Regular cardiac myocyte (primary cell): ENCODE results near the gene PIP4K2C. TPM values are rescaled to one million over a fixed set of nuclear protein-coding genes. Genes with fewer than 3 reads are reported as not detected.

Source experiments
- total RNA-seq: library from RNA; depleted of rRNA; stranded (reverse); fragments of >200 nt; gene quantifications from 2 replicates; pipeline ENCODE4 v1.2.3, GENCODE V29; 2014

The PIP4K2C gene
- total RNA-seq: 18.2 and 19.2 TPM in 2 replicates

GRCh38 chr12:57590864-57591781 is at the start of gene PIP4K2C:
TSS of gene PIP4K2C (plus strand) at chr12:57591192. CDS start at chr12:57591290, 98 bp downstream.

GRCh38 chr12:57546438-57547287 is 44.3 kb upstream of the PIP4K2C start, which contains the start of gene DCTN2:
TSS of gene DCTN2 (minus strand) at chr12:57547192. CDS start at chr12:57547063, 129 bp downstream.

GRCh38 chr12:57549909-57550640 is 40.9 kb upstream of the PIP4K2C start, which contains the start of gene KIF5A:
TSS of gene KIF5A (plus strand) at chr12:57550044. CDS start at chr12:57550272, 228 bp downstream.

GRCh38 chr12:57604454-57604991 is 13.5 kb downstream of the PIP4K2C start, which contains the start of gene DTX3:
TSS of gene DTX3 (plus strand) at chr12:57604824. CDS start at chr12:57606518, 1,694 bp downstream.

GRCh38 chr12:57611108-57611826 is 20.3 kb downstream of the PIP4K2C start, which contains the start of gene ARHGEF25:
TSS of gene ARHGEF25 (plus strand) at chr12:57611435. CDS start at chr12:57611895, 460 bp downstream.

GRCh38 chr12:57632958-57633840 is 42.2 kb downstream of the PIP4K2C start, which contains the start of gene B4GALNT1:
TSS of gene B4GALNT1 (minus strand) at chr12:57633201. CDS start at chr12:57632132, 1,069 bp downstream.

Other genes with a start within 250 kb of the PIP4K2C start
- 6.9 and 8.7 TPM in 2 replicates for gene R3HDM2, start 160.1 kb upstream of the PIP4K2C start, total RNA-seq
- not detected in 2 replicates for gene INHBC, start 156.4 kb upstream of the PIP4K2C start, total RNA-seq
- gene INHBE, start 135.9 kb upstream of the PIP4K2C start, total RNA-seq: 0.38 and 0.85 TPM in 2 replicates
- gene GLI1, start 131.4 kb upstream of the PIP4K2C start, total RNA-seq: under 0.01 and 0.38 TPM in 2 replicates
- 0.38 TPM in 1 of 2 replicates, not detected in the other for gene ARHGAP9, start 111.3 kb upstream of the PIP4K2C start, total RNA-seq
- 81.5 and 172 TPM in 2 replicates for gene MARS1, start 103.1 kb upstream of the PIP4K2C start, total RNA-seq
- gene DDIT3, start 70.7 kb upstream of the PIP4K2C start, total RNA-seq: 17.6 and 85.4 TPM in 2 replicates
- gene MBD6, start 68.4 kb upstream of the PIP4K2C start, total RNA-seq: 2.9 and 3.9 TPM in 2 replicates
- 79.5 and 89.1 TPM in 2 replicates for gene DCTN2, start 44.0 kb upstream of the PIP4K2C start, total RNA-seq
- 0.19 and 0.28 TPM in 2 replicates for gene KIF5A, start 41.1 kb upstream of the PIP4K2C start, total RNA-seq
- 5.4 and 14.7 TPM in 2 replicates for gene DTX3, start 13.6 kb downstream of the PIP4K2C start, total RNA-seq
- gene ARHGEF25, start 20.2 kb downstream of the PIP4K2C start, total RNA-seq: 12.5 and 27.1 TPM in 2 replicates
- 1.9 and 2.8 TPM in 2 replicates for gene B4GALNT1, start 42.0 kb downstream of the PIP4K2C start, total RNA-seq
- gene OS9, start 102.9 kb downstream of the PIP4K2C start, total RNA-seq: 133 and 376 TPM in 2 replicates
- gene AGAP2, start 147.6 kb downstream of the PIP4K2C start, total RNA-seq: 0.19 and 0.28 TPM in 2 replicates
- gene TSPAN31, start 153.8 kb downstream of the PIP4K2C start, total RNA-seq: 86.3 and 103 TPM in 2 replicates
- 146 and 166 TPM in 2 replicates for gene CDK4, start 161.1 kb downstream of the PIP4K2C start, total RNA-seq
- 0.77 and 3.1 TPM in 2 replicates for gene MARCHF9, start 163.9 kb downstream of the PIP4K2C start, total RNA-seq
- 0.19 and 1.1 TPM in 2 replicates for gene CYP27B1, start 175.9 kb downstream of the PIP4K2C start, total RNA-seq
- gene METTL1, start 180.9 kb downstream of the PIP4K2C start, total RNA-seq: 5.9 and 15.7 TPM in 2 replicates
- 3.8 and 12.1 TPM in 2 replicates for gene EEF1AKMT3, start 181.4 kb downstream of the PIP4K2C start, total RNA-seq
- gene TSFM, start 191.6 kb downstream of the PIP4K2C start, total RNA-seq: 16.1 and 22.6 TPM in 2 replicates
- gene AVIL, start 227.5 kb downstream of the PIP4K2C start, total RNA-seq: 1.7 and 3.1 TPM in 2 replicates